Osteocyte (in vitro differentiated cells): ENCODE measurements around the gene BCL2L2. TPM values are rescaled to one million over a fixed set of nuclear protein-coding genes. Genes with fewer than 3 reads are reported as not detected.

ENCODE experiments used
- DNase-seq: peaks from one replicate; pipeline ENCODE4 v3.0.0; 2021; ENCODE audit warnings: mixed read lengths; ENCODE audit not compliant: unreplicated experiment; ENCODE audit errors: extremely low spot score
- H3K27ac Mint-ChIP-seq: one replicate; pipeline ENCODE4 v1.8.0; 2021; ENCODE audit warnings: mild to moderate bottlenecking, mixed read lengths; ENCODE audit not compliant: unreplicated experiment
- H3K27me3 Mint-ChIP-seq: one replicate; pipeline ENCODE4 v1.8.0; 2021; ENCODE audit warnings: mixed read lengths; ENCODE audit not compliant: unreplicated experiment
- H3K36me3 Mint-ChIP-seq: one replicate; pipeline ENCODE4 v1.8.0; 2021; ENCODE audit warnings: mixed read lengths; ENCODE audit not compliant: unreplicated experiment
- H3K4me1 Mint-ChIP-seq: one replicate; pipeline ENCODE4 v1.8.0; 2021; ENCODE audit warnings: mixed read lengths; ENCODE audit not compliant: unreplicated experiment
- H3K4me3 Mint-ChIP-seq: one replicate; pipeline ENCODE4 v1.8.0; 2021; ENCODE audit warnings: mild to moderate bottlenecking, moderate library complexity, mixed read lengths; ENCODE audit not compliant: unreplicated experiment
- H3K9me3 Mint-ChIP-seq: one replicate; pipeline ENCODE4 v1.8.0; 2021; ENCODE audit warnings: mixed read lengths; ENCODE audit not compliant: unreplicated experiment
- total RNA-seq: library from RNA; stranded (reverse); gene quantifications from 2 replicates; pipeline ENCODE4 v1.2.1, GENCODE V29; 2021
- TF ChIP-seq, protein P1 (sequence below): fragments of 200-600 bp; sonication (generic); IDR thresholded peaks from 2 replicates; pipeline ENCODE4 v1.5.0; 2021; ENCODE audit warnings: antibody characterized with exemption, mild to moderate bottlenecking, moderate library complexity

BCL2L2 gene
- total RNA-seq, 1 donor from 2014 or later: 27.9 TPM

DNA sequence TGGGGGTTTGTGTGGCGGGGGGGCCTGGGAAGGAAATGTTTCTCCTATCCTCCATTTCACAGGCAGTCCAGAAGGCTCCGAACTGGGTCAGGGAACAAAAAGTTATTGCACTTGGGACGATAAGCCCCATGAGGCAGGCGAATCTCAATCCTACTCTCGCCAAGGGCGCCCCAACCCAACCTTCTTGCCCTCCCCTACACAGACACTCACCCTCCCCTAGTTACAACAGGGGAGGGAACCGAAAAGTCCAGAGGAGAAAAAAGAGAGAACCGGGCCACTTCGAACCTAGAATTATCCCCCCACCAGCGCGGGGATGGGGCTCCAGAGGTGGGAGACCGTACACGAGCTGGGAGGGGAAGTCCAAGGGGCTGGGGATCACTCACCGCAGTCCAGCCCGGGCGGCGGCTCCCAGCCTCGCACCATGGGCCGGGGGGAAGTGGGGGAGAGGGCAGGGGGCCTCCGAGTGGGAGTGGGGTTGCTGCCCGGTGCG is 21.1 kb upstream of the BCL2L2 start:
- no peaks in the 10 kb centered on the region for H3K9me3 Mint-ChIP-seq
- DNase-seq: no peak
- no peaks in the 10 kb centered on the region for H3K36me3 Mint-ChIP-seq
- H3K27ac Mint-ChIP-seq: peak overlapping the region; percentile 69
- H3K4me1 Mint-ChIP-seq: peaks cover 14% of the 10 kb centered on the region
- TF ChIP-seq, protein P1, sequence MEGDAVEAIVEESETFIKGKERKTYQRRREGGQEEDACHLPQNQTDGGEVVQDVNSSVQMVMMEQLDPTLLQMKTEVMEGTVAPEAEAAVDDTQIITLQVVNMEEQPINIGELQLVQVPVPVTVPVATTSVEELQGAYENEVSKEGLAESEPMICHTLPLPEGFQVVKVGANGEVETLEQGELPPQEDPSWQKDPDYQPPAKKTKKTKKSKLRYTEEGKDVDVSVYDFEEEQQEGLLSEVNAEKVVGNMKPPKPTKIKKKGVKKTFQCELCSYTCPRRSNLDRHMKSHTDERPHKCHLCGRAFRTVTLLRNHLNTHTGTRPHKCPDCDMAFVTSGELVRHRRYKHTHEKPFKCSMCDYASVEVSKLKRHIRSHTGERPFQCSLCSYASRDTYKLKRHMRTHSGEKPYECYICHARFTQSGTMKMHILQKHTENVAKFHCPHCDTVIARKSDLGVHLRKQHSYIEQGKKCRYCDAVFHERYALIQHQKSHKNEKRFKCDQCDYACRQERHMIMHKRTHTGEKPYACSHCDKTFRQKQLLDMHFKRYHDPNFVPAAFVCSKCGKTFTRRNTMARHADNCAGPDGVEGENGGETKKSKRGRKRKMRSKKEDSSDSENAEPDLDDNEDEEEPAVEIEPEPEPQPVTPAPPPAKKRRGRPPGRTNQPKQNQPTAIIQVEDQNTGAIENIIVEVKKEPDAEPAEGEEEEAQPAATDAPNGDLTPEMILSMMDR: no peak
- H3K27me3 Mint-ChIP-seq: peaks cover 17% of the 10 kb centered on the region
- H3K4me3 Mint-ChIP-seq: peak overlapping the region; percentile 92

DNA sequence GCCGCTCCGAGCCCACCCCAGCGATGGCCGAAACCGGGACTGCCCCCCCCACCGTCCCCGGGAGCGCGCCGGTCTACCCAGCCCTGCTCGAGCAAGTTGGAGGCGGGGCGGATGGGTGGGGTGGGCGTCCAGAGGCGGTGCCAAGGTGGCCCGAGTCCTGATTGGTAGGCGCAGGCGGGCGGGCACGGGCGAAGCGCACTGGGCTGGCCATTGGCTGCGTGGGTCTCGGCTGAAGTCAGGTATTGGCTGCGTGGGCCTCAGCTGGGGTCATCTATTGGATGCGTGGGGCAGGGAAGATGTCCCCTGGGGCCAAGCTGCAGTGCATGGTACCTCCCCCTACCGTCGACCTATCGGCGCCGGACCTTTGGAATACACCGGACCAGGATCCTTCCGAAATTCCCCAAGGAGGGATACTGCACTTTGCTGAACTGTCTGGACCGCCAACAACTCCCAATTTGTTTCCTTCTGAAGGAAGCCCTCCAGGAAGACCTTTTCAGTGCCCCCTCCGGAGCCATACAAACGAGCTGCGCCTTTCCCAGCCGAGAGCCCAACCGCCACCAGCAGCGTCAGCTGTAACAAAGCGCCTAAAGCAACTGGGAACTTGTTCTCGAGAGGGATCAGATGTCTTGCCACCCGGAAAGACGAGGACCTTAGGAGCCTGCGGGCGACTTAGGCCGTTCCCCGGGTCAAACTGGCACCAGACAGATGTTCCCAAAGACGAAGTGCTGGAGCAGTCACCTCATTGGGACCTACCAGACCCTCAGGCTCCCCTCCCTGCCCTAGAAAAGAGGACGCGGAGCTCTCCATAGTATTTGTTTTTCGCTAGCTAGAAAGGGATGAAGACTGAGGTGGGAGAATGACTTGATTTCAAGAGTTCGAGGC is 20.4 kb upstream of the BCL2L2 start, which contains the start of gene HOMEZ:
Gene HOMEZ, minus strand, starts transcription at position 113 of the 882 bp plus-strand sequence. CDS start 180 bp downstream, outside the sequence.
- peaks cover 14% of the 10 kb centered on the region for H3K4me1 Mint-ChIP-seq
- H3K27ac Mint-ChIP-seq: peak within 1 kb of the TSS; percentile 97
- peak; percentile 99 for DNase-seq
- H3K27me3 Mint-ChIP-seq: peaks cover 17% of the 10 kb centered on the region
- H3K4me3 Mint-ChIP-seq: peak within 1 kb of the TSS; percentile 92
- TF ChIP-seq, protein P1: peak; percentile 26
- no peaks in the 10 kb centered on the region for H3K36me3 Mint-ChIP-seq
- no peaks in the 10 kb centered on the region for H3K9me3 Mint-ChIP-seq

DNA sequence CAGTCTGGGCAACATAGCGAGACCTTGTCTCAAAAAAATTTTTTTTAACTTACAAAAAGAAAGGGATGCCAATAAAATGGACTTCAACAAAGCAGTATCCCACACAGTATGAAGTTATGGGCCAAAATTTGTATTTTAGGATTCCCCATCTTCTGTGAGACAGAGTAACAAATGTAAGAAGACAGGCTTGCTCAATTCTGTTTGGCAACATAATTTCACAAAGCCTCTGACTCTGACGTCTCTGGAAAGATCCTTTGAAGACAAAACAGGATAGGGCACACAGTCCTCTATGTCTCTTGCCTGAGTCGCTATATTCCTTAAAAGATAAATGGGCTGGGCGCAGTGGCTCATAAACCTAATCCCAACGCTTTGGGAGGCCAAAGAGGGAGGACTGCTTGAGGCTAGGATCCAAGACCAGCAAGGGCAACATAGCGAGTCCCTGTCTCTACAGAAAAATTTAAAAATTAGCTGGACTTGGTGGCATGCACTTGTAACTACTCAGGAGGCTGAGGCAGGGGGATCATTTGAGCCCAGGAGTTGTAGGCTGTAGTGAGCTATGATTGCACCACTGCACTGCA is 19.6 kb upstream of the BCL2L2 start:
- TF ChIP-seq, protein P1: no peak
- no peak for DNase-seq
- H3K36me3 Mint-ChIP-seq: no peaks in the 10 kb centered on the region
- H3K4me1 Mint-ChIP-seq: peaks cover 14% of the 10 kb centered on the region
- H3K27ac Mint-ChIP-seq: peak overlapping the region; percentile 97
- peaks cover 24% of the 10 kb centered on the region for H3K27me3 Mint-ChIP-seq
- H3K4me3 Mint-ChIP-seq: peak overlapping the region; percentile 92
- no peaks in the 10 kb centered on the region for H3K9me3 Mint-ChIP-seq

DNA sequence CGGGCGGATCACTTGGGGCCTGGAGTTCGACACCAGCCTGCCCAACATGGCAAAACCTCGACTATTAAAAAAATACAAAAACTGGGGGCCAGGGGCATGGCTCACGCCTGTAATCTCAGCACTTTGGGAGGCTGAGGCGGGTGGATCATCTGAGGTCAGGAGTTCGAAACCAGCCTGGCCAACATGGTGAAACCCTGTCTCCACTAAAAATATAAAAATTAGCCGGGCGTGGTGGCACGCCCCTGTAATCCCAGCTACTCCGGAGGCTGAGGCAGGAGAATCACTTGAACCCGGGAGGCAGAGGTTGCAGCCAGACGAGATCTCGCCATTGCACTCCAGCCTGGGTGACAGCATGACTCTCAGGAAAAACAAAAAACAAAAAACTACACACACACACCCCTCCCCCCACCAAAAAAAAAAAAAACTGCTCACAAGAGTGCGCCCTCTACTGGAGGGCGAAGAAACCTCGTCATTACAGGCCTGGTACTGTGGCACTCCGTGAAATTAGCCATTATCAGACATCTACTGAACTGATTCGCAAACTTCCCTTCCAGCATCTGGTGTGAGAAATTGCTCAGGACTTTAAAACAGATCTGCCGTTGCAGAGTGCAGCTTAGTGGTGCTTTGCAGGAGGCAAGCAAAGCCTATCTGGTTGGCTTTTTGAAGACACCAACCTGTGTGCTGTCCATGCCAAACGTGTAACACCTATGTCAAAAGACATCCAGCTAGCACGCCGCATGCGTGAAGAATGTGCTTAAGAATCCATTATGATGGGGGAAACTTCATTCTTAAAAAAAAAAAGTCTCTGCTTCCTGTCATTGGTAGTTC is 11.7 kb upstream of the BCL2L2 start:
- TF ChIP-seq, protein P1: peak; percentile 84
- peaks cover 13% of the 10 kb centered on the region for H3K4me1 Mint-ChIP-seq
- H3K4me3 Mint-ChIP-seq: no peak overlapping the region
- H3K9me3 Mint-ChIP-seq: no peaks in the 10 kb centered on the region
- H3K36me3 Mint-ChIP-seq: no peaks in the 10 kb centered on the region
- H3K27ac Mint-ChIP-seq: no peak overlapping the region
- DNase-seq: no peak
- peaks cover 21% of the 10 kb centered on the region for H3K27me3 Mint-ChIP-seq
